Heart left ventricle (tissue), 13 donors: ENCODE measurements around the gene ISCU.

ENCODE experiments used
- POLR2A ChIP-seq, 2 donors: fragments of 450-650 bp; IDR thresholded peaks; one replicate each; pipeline ENCODE4 v1.6.1; 2017; ENCODE audit warnings: antibody characterized with exemption in 2 of 2, mild to moderate bottlenecking in 2 of 2, moderate library complexity in 2 of 2
- TF ChIP-seq, protein P1 (sequence below), 12 donors: fragments of 200-600 bp; sonication (generic) in 4 of 12; IDR thresholded peaks; one replicate each; pipeline versions ENCODE4 v1.5.0 to v1.8.0; 2018 to 2022; ENCODE audit warnings: antibody characterized with exemption in 12 of 12, mild to moderate bottlenecking in 5 of 12
- donor health status: ischemic (EF 13 %, LVEDD 7.1; RV severe dilation, severe dysfunction).
- donor health status: DM: no; HTN: yes; CAD: no.
- donor health status: DM: no; HTN: no; CAD: no.
- donor health status: ischemic (EF 25% LVEDD 6.9; RV normal size, moderate dysfunction).
- donor health status: ischemic (EF 25% LVEDD 5.7; RV mildly dilated, moderate dysfunction).
- donor health status: ischemic (EF 35%, LVEDD 5.7; RV mildly dilated, moderate dysfunction).
- donor health status: nonischemic (EF 11% LVEDD 7.7; RV severe dilation, severe dysfunction).
- donor health status: DM: yes; HTN: yes; CAD: no.
- donor health status: PGD.
- donor health status: ischemic (EF 29% LVEDD 5.4; RV normal size, mild dysfunction).
- donor health status: nonischemic (EF 23%, LVEDD 6.1; RV moderate dilation, normal function).

DNA sequence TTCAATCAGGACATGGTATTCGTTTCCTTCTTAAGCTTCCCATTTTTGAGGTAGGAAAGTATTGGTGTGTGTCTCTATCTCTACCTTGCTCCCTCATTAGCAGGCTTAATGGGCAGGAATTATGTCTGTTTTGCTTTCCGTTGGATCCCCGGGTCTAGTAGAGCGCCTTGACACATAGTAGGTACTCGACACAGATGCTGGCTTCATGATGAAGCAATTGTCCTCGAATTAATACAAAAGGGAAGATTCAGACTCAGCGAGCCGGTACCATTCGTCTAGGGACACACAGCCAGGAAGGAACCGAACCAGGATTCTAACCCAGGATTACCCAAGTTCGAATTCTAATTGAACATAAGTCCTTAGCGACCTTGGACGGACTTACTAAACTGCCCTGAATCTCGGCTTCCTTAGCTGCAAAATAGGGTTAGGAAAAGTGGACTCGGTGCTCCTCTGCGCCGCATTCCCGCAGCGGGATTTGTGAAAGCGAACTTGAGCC lies 496 bp upstream of the ISCU start:
- TF ChIP-seq, protein P1, sequence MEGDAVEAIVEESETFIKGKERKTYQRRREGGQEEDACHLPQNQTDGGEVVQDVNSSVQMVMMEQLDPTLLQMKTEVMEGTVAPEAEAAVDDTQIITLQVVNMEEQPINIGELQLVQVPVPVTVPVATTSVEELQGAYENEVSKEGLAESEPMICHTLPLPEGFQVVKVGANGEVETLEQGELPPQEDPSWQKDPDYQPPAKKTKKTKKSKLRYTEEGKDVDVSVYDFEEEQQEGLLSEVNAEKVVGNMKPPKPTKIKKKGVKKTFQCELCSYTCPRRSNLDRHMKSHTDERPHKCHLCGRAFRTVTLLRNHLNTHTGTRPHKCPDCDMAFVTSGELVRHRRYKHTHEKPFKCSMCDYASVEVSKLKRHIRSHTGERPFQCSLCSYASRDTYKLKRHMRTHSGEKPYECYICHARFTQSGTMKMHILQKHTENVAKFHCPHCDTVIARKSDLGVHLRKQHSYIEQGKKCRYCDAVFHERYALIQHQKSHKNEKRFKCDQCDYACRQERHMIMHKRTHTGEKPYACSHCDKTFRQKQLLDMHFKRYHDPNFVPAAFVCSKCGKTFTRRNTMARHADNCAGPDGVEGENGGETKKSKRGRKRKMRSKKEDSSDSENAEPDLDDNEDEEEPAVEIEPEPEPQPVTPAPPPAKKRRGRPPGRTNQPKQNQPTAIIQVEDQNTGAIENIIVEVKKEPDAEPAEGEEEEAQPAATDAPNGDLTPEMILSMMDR (IDR thresholded peaks at IDR 0.05) = no peak
- no peak for TF ChIP-seq POLR2A (IDR thresholded peaks at IDR 0.05)
